GM19438 (cell line): ENCODE data around the gene CD302.
"Not testable (repeated sequence)": the region's sequence is repeated elsewhere in the genome, so short reads cannot be mapped to it uniquely, and the experiment has no call there.

Experiments used
- ATAC-seq: cut with Tn5 transposase; IDR thresholded peaks from one replicate; pipeline ENCODE4 v1.9.1; 2021; ENCODE audit warnings: low read depth; ENCODE audit not compliant: unreplicated experiment

CD302 gene

DNA sequence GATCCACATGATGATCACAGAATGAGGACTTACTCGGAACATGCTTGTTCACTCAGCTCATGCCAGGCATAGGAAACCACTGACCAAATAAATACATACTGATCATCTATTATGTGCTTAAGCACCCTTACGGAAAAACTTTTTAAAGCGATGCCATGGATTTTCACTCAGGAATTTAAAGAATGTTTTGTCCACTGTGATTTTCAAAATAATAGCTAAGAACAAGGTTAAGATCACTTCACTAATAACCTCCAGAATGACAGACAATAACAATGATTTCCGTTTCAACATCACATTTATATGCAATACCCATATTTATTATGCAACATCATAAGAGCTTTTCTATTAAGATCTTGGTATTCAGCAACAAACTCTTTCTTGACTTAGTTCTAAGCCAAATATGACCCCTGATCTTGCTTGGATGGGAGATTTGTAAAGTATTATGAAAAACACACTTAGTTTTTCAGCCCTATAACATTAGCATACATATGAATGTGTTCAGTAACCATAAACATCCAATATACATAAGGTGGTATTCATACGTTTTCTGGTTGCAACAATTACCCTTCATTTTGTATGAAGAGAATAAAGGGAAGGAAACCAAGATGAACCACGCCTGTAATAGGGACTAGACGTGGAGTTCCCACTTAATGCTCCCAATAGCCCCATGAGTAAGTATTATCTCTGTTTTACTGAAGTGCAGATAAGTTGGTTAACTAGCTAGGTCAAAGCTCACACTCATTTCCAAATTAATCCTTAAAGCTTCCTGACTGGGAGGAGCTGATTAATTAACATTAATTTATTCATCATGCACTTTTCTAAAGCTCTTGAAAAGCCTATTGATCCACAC lies 1.9 kb downstream of the CD302 start:
- no peak for ATAC-seq

DNA sequence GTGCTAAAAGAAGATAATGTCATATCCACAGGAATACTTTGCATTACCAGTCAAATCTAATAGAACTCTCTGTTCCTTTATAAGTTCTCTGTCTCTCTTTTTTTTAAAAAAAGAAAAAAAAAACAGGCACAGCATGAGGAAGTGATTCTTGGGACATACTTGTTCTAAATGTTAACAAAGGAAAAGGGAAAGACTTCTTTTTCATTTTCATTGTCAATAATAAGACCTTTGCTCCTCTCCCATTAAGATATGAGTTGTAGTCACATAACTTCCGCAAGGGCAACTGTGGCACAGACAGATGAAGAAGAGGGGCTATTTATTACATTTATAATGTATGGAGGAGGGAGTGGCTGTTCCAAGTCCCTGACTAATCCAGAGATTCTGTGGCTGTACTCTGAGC lies 4.7 kb downstream of the CD302 start:
- no peak for ATAC-seq

DNA sequence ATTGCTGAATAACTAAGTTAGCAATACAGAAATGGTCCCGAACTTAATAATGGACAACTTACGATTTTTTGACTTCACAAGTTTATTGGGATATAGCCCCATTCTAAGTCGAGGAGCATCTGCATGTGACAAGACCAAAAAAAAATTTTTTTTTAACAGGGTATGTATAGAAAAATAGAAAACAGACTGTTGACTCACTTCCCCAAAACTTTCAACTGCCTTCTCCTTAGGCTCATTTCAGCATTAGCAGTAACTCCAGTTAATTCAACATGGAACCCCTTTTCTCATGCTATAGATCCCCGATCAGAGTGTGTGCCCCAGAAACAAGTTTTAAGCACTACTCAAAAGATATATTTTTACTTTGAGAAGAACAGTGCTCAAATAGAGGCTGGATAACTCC lies 5.4 kb downstream of the CD302 start:
- ATAC-seq = no peak

DNA sequence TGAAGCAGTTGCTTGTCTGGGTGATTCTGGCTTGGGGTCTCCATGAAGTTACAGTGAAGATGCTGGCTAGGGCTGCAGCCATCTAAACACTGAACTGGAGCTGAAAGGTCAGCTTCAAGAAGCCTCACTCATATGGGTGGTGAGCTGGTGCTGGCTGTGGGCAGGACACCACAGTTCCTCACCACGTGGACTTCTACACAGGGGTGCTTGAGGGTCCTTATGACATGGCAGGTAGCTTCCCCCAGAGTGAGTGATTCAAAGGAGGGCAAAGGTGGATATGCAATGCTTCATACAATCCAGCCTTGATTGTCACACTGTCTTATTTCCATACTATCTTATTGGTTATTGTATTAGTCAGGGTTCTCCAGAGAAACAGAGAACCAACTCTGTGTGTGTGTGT lies 6.0 kb downstream of the CD302 start:
- ATAC-seq = no peak

DNA sequence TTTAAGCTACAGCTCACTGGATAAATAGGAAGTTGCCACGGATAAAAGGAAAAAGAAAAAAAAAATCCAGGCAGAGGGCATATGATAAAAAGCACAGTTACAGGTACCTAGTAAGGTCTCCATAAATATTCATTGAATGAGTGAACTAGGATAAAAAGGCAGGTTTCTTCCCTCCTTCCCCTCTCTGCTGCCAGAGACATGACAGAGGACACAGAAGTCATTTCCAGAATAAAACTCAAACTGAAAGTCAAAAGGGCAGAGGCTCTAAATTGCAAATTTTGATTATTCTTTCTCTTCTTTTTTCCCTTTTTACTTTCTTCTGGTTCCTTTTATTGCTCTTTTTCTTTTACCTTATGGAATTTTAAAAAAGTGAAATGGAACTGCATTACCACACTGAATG lies 7.7 kb downstream of the CD302 start:
- ATAC-seq = no peak

DNA sequence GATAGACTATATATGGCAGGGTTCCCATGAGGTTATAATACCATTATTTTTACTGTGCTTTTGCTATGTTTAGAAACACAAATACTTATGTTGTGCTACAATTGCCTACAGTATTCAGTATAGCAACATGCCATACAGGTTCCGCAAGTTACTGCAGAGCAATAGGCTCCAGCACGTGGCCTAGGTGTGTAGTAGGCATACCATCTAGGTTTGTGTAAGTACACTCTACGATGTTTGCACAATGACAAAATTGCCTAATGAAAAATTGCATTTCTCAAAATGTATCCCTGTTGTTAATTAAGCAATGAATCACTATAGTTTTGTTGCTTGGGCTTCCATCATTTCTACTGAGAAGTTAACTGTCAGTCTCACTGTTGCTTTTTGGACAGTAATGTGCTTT lies 9.8 kb downstream of the CD302 start:
- ATAC-seq = no peak

DNA sequence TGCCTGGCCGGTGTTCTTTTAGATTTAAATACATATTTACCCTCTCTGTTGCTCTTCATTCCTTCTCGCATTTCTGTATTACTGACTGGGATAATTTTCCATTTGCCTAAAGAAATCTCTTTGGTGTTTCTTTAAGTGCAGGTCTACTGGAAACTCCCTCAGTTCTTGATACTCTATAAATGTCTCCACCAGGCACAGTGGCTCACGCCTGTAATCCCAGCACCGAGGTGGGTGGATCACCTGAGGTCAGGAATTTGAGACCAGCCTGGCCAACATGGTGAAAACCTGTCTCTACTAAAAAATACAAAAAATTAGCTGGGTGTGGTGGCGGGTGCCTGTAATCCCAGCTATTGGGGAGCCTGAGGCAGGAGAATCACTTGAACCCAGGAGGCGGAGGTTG lies 10.4 kb downstream of the CD302 start:
- ATAC-seq = not testable (repeated sequence)

DNA sequence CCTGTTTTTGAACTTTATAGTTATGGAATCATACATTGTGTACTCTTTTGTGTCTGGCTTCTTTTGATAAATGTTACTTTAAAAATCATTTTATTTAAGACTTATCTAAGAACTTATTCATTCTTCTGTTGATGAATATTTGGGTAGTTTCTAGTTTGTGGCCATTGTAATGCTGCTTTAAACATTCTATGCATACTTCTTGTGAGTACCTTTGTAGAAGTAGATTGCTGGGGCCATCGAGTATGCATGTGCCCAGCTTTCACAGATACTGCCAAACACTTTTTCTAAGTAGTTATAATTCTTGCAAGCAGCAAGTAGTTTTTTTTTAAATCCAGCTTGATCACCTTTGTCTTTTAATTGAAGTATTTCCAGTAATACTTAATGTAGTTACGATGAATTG lies 11.1 kb downstream of the CD302 start:
- no peak for ATAC-seq

DNA sequence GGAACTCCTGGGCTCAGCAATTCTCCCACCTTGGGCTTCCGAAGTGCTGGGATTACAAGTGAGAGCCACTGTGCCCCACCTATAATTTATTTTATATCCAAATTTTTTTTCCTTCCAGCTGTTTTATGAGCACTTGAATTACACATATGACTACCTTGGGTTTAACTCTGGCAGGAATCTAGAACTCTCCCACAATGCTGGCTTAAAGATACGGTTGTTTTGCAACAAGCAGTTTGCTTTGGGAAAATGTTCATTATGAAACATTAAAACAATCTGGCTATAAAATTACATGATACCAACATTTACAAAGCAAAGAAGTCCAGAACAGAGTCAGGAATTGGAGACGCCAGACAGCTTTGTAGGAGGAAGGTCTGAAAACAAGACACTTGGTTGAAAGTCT lies 12.8 kb downstream of the CD302 start:
- ATAC-seq = no peak

DNA sequence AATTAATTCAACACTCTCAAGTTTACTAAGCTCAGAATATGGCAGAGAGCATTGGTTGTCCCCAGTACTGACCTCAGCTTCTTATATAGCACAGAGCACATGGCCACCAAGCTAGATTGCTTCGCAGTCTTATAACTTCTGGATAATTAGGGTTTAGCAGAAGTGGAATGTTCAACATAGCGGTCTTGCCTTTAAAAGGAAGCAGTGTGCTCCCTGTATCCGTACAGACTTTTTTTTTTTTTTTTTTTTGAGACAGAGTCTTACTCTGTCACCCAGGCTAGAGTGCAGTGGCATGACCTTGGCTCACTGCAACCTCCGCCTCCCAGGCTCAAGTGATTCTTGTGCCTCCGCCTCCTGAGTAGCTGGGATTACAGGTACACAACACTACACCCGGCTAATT lies 13.3 kb downstream of the CD302 start:
- ATAC-seq = not testable (repeated sequence)

DNA sequence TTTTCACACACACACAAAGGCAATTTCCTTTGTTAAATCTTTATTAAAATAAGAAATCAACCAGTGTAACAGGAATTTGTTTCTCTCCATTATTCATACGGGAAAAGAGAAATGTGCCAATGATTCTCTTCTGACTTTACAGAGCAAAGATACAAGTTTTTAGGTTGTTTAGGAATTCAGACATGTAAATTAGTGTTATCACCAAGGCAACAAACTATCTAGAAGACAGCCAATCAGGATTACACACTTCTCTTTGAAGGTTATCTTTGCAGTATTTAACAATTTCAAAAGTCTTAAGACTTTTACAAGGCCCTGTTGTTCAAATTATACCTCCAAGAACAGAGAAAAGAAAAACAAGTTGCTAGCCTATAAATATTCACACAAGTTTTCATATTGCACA lies 14.5 kb downstream of the CD302 start:
- ATAC-seq = no peak

DNA sequence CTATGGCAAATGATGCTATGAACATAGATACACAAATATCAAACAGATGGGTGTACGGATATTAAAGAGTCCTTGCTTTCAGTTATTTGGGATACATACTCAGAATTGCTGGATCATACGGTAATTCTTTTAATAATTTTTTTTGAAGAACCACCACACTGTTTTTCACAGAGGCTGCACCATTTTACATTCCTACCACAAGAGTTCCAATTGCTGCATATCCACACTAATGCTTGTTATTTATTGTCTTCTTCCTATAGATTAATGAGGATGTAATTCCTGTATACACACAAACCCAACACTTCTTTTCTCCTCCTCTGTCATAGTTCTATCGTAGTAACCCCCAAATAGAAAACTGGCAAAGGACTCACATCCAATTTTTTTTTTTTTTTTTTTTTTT lies 21.7 kb downstream of the CD302 start:
- no peak for ATAC-seq

DNA sequence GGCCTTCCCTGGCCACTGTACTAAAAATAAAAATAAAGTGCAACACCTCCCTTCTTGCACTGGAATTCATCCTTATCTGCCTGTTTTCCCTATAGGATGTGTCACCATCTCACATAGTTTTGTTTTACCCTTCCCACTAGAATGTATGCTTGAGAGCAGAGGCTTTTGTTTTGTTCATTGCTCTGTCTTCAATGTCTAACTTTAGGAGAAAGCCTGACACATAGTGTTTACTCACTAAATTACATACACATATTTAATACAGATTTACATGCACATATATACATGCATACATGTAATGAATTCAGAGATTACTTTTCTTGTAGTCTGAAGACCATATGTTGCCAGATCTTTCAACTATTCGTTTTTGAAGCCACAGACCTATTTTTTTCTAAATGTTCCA lies 23.0 kb downstream of the CD302 start:
- no peak for ATAC-seq

DNA sequence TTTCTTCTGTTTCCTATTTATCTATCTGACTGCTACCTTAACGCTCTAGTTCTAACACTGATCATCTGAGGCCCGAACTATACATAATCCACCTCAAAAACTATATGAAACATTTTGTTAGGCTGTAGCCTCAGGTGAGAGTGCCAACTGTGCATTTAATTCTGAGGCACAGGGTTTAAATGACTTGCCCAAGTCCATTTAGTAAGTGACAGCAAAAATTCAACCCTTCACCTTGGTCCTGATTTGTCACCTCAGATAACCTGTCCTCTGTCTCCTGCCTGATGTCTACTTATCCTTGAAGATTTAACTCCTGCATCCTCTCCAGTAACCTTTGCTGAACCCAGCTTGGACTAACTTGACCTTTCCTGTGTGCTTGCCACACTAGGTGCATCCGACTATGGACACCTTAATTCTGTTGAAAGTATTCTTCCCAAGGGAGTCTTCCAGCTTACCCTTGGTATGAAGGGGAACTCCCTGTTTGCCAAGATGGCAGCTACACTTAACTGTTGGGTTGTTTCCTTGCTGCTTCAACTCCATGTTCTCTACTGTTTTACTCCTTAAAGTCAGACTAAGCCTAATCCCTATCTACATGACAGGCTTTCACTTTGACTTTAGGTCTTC lies 23.5 kb downstream of the CD302 start:
- ATAC-seq = no peak

DNA sequence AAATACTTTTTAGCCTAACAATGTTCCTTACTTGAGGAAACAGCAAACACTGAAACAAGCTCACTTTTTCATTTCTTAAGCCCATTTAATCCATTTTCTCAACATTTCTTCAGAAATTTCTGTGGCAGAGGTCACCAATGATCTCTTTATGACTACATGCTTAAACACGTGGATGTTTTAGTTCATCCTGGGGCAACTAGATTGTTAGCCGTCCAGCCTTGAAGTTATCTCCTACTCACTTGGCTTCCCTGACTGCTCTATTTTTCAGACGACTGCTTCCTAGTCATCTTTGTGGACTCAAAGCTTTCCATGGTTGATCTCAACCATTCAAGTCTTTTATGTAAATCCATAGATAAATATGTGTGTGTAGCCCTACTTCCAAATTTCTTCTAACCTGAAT lies 24.1 kb downstream of the CD302 start:
- ATAC-seq = no peak

DNA sequence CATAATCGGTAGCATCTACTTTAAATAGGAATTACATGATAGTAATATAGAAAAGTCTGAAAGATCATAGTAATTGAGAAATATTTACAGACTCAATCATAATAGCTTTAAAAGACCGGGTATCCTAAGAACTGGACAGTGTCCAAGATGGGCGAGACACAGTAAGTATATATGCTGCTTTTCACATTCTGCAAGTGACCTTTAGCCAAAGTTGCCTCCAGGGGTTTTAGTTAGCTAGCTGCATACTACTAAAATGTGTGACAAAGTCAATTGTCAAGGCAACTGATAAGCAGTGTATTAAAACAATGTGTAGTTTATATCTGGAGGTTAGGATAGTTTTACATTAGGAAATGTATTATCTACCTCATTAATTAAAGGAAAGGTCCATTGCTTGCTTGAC lies 24.6 kb downstream of the CD302 start:
- ATAC-seq = no peak

DNA sequence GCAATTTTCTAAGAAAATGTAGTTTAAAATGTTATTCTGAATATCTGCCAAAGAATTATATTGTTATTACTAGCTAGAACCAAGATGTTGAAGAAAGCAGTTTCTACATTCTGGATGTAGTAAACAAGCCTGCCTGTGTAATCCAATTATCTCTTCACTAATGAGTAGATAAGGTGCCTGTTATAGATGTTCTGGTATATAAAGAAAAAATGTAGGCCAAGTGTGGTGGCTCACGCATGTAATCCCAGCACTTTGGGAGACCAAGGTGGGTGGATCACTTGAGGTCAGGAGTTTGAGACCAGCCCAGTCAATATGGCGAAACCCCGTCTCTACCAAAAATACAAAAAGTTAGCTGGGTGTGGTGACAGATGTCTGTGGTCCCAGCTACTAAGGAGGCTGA lies 28.9 kb downstream of the CD302 start:
- ATAC-seq = no peak

DNA sequence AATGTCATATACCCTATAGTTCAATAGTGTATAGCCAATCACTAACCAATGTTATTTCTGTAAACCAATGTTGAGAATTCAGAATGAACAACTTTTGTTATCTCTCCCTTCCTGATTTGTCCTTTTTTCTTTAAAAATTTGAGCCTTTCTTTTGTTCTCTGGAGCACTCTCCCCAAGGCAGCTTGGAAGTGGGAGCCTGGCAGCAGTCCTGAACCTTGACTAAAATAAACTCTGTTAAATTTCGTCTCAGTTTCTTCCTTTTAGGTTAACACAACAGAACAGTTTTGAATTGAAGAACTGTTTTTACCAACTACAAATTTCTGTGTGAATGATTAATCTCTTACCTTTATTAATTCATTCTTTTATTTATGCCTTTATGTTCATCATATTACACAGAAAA lies 35.9 kb downstream of the CD302 start:
- no peak for ATAC-seq

DNA sequence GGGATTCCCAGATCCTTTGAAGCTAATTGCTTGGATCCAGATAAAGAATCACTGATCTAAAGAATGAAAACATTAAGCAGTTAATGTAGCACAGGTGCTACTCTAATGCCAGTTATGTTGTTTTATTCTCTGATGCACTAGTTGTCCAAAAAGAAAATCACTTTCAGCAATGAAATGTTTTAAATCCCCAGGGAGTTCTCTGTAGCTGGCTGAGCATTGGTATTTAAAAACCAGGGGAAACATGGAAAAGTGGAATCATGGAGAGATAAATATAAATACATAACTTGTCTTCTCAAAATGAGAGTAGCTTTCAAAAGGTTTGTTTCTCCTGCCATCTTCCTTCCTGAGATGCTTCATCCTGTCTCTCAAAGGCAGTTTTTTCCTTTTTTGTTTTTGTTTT lies 37.7 kb downstream of the CD302 start:
- no peak for ATAC-seq

DNA sequence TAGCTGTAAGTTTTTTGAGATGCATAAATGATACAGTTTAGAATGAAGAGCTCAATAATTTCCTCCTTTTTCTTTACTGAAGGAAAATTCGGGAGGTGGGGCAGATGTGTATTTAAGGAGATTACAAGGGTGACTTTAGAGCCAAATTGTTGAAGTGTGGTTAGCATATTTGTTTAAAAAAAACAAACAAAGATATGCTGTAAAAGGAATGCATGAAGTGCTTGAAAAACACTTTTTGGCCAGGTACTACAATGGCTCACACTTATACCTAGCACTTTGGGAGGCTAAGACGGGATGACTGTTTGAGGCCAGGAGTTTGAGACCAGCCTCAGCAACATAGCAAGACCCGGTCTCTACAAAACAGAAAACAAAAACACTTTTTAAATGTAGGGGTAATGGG lies 38.4 kb downstream of the CD302 start:
- no peak for ATAC-seq

DNA sequence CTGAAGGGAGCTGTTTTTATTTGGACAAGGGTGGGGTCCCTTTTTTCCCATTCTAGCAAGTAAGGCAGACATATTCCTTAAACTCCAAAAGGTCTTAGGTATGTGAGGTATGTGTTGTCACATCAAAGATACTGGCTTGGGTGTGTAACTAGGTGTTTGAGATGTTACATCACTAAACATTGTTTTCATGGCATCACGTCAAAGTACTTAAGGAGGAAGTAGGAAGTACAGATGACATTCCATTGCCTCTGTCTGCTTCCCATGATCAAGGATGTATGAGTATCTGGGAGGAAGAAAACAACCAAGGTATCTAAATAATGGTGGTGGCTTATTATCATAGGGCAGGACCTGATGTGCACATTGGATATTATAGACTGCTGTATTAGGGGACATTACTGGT lies 39.3 kb downstream of the CD302 start:
- ATAC-seq = no peak

DNA sequence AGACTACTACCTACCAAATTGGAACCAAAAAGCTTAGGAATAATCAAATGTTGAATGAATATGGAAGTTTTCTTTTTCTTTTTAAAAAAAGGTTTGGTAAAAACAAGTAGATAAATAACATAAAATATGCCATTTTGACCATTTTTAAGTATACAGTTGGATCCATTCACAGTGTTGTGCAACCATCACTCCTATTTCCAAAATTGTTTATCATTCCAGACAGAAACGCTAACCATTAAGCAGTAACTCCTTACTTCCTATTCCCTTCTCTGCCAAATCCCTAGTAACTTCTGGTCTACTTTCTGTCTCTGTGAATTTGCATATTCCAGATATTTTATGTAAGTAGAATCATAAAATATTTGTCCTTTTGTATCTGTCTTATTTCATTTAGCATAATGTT lies 39.8 kb downstream of the CD302 start:
- no peak for ATAC-seq
